DMS79 (cell line): ENCODE data around the gene RAP1GDS1.
"Not testable (repeated sequence)": the region's sequence is repeated elsewhere in the genome, so short reads cannot be mapped to it uniquely, and the experiment has no call there.

Source experiments
- DNase-seq: peaks from one replicate; lab custom pipeline; 2025; lab: John Stamatoyannopoulos, UW

RAP1GDS1 gene

GRCh38 chr4:98434816-98435215 is 173.6 kb downstream of the RAP1GDS1 start:
- no peak for DNase-seq

DNA sequence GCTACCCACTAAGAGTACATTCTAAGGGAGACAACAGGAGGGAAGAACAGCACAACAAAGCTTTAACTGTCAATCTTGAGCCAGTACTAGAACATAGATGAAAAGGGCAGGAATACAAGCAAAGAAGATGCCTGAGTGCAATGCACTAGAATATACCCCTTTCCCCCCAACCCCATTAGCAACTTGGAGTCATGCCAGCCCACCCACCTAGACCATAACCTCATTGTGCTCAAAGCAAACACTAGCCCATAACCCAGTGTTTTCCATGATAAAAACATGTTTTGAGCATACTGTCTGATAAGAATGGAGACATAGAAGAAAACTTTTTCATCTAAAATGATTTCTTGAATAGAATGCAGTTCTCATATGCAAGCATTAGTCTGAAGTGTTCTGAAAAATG is 183.2 kb downstream of the RAP1GDS1 start:
- no peak for DNase-seq

- peak; percentile 1 for DNase-seq
These were observed 185.6 kb downstream of the RAP1GDS1 start for GRCh38 chr4:98446499-98447375.

- peak; percentile 37 for DNase-seq
These were observed 186.5 kb downstream of the RAP1GDS1 start for GRCh38 chr4:98447648-98448047.

GRCh38 chr4:98448908-98449307 is 187.7 kb downstream of the RAP1GDS1 start:
- DNase-seq = no peak

DNA sequence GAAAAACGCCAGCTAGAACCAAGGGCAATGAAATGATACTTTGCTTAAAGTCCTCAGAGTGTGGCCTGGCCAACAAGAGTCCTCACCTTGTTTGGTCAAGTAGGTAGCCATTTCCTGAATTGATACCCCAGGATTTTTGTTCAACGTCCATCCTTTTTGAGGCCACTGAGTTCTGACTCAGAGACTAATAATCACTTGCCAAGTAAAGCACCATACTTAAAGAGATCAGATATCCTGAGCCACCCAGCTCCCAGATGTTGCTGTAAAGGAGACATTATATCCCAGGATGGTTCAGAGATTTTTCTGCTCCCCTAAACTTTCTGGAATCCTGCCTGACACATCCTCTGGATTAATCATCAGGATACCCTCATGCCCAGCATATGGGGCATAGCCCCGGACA is 190.9 kb downstream of the RAP1GDS1 start:
- DNase-seq = no peak

- DNase-seq = not testable (repeated sequence)
These were observed 196.2 kb downstream of the RAP1GDS1 start for GRCh38 chr4:98457422-98457821.

GRCh38 chr4:98461121-98461865 is 200.1 kb downstream of the RAP1GDS1 start:
- DNase-seq = not testable (repeated sequence)

DNA sequence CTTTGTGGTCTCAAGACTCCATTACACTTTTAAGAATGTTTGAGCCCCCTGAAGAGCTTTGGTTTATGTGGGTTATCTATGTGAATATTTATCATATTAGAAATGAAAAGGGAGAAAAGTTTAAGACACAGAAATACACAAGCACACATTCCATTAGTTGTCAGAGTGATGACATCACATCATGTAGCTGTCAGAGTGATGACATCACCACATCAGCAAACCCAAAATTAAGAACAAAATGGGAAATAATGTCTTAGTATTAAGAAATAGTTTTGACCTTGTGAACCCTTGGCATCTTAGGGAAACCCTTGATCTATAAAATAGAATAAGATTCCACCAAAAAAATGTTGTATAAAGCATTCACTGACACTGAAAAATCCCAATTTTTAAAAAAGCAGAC is 201.3 kb downstream of the RAP1GDS1 start:
- no peak for DNase-seq

- no peak for DNase-seq
These were observed 205.8 kb downstream of the RAP1GDS1 start for GRCh38 chr4:98466868-98467599.

DNA sequence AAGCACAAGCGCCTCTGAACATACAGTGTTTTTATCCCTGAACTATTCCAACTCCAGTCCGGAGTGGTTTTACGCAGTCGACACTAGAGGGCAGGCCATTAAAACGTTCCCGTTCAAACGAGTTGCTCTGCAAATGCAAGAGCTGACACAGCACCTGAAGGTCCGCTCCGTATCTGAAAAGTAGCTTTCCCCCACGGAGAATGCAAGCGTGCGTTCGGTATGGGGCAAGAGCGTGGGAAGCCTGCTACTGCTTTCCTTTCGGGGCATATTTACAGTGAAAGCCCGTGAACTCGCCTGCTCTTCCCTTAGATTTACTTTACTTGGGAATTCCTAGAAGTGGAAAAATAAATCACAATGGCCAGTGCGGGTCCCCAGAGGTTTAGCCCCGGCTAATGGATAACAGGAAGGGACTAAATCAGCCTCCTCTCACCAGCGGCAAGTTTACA is 206.5 kb downstream of the RAP1GDS1 start:
- DNase-seq = peak; percentile 0

- no peak for DNase-seq
These were observed 207.5 kb downstream of the RAP1GDS1 start for GRCh38 chr4:98468709-98469108.

GRCh38 chr4:98469771-98470170 is 208.6 kb downstream of the RAP1GDS1 start:
- no peak for DNase-seq

DNA sequence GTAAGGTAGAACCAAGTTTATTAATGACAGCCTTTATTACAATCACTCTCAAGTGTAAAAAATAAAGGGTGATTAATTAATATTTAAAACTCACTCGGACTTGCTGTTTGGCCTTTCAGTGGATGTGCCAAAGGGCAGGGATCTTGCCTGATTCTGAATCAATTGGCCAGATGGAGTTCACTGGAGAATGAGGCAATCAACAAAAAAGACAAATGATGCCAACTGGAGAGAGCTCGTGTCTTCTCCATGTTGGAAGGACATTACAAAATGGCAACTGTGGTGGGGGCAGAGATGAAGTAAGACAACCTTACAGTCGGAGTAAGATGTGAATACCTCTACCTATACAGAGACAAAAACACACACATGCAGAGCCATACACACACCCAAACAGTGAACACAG is 209.2 kb downstream of the RAP1GDS1 start:
- DNase-seq = no peak

GRCh38 chr4:98470831-98471230 is 209.6 kb downstream of the RAP1GDS1 start:
- no peak for DNase-seq

DNA sequence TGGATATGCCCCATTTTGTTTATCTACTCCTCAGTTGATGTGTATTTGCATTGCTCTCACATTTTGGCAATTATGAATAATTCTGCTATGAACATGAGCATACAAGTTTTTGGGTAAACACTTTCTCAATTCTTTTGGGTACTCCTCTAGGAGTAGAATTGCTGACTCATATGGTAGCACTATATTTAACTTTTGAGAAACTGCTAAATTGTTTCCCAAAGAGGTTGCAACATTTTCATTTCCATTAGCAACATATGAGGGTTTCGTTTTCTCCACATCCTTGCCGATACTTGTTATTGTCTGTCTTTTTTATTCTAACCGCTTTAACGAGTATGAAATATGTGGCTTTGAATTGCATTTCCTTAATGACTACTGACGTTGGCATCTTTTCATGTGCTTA is 211.9 kb downstream of the RAP1GDS1 start:
- no peak for DNase-seq

- no peak for DNase-seq
These were observed 213.2 kb downstream of the RAP1GDS1 start for GRCh38 chr4:98474408-98474844.

DNA sequence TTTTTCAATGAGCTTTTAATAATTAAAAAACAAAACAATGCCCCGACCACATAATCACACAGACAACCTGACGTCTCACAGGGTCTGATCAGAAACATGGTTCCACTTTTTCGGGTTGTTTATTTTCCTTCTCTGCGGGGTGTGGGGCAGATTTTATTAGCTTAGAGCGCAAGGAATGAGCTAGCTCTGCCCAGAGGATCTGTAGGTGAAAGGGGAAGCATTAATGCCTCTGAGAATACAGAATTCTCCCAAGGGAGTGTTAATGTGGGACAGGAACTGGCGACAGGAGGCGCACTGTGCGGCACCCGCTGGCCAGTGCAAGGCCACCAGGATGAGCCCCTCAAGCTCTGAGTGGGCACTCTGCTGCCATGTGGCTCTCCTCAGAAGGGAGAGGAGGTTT is 215.7 kb downstream of the RAP1GDS1 start:
- no peak for DNase-seq

DNA sequence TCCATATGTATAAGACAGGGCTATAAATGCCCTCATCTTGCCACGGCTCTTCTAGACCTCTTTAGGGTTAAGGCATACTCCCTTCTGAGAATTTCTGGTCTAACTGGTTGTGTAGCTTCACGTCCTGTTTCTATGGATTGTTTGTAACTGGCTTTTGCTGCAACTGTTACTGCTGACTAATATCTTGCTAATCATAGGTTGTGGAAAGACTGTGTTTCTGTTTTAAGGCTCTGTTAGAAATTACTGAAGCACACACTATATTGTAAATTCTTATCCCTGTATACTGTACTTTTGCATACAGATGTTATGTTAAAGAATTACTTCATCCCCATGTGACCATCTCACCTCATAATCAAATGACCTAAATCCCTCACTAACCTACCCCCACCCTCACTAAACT is 218.4 kb downstream of the RAP1GDS1 start:
- not testable (repeated sequence) for DNase-seq

GRCh38 chr4:98480535-98480934 is 219.4 kb downstream of the RAP1GDS1 start:
- no peak for DNase-seq

DNA sequence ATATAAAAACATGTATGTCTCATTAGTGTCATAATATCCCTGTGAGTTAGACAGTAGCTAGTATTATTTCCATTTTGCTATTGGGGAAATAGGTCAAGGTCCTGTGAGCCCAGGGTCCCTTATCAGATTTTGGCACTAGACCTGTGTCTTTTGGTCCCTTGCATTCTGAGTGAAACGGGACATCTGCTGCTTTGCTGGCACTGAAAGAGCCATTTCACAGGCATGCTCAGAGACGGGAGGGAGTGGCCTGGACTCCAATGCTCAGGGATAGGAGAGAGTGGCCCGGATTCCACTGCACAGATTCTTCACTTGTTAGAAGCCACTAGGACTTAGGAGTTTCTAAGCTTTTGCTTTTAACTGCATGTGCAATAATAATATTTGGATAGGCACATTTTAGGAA is 220.0 kb downstream of the RAP1GDS1 start:
- no peak for DNase-seq

GRCh38 chr4:98482503-98482846 is 221.3 kb downstream of the RAP1GDS1 start:
- DNase-seq = no peak
